ENCODE results near the gene RARG.
"Not testable (repeated sequence)": the region's sequence is repeated elsewhere in the genome, so short reads cannot be mapped to it uniquely, and the experiment has no call there.

The RARG gene

DNA sequence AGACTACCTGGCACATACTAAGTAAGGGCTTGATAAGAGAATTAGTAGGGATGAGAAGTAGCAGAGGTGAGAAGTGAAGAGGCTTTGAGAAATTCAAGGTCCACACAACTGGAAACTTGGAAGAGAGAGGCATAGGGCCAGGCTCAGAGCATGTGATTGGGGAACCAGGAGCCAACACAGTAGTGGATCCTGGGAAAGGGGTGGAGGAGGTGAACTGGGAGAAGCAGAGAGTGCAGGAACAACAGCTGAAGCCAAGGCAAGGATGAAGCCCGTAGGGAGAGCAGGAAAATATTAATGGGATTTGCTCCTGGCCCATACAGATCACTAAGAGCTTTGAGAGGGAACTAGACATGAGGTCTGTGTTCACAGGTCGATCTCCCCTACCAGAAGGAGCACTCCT lies 23.6 kb downstream of the RARG start:
- H3K4me3 ChIP-seq (ENCODE audit: low read depth, low read length), result no peak overlapping the region; the same call in 1 of the 2 replicates
- no peak for TF ChIP-seq CTCF (IDR thresholded peaks at IDR 0.05; ENCODE audit: low read depth, low read length, missing control alignments)
- DNase-seq (ENCODE audit: low read depth), result no peak

DNA sequence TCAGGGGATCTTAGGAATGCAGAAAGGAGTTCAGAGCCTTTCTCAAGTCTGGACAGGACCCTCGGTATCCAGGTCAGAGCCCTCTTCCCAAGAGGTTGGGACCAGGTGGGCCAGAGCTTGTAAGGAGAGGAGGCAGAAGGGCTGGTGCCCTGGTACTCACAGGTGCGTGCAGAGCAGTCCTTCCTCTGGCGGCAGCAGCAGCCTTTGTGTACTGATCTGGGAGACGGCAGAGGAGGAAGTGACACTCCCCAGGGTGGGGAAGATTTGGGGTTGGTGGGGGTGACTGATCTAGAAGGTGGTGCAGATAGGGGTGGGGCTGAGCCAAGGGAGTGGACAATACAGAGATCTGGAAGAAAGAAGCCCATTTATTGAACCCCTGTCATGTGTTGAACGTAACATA lies 25.0 kb downstream of the RARG start, which contains the start of gene ITGB7:
TSS of gene ITGB7 (minus strand) at position 210 of the 400 bp plus-strand sequence. CDS start 6,808 bp downstream, outside the sequence.
- peak; percentile 84 for DNase-seq (ENCODE audit: low read depth)
- no peak for TF ChIP-seq CTCF (IDR thresholded peaks at IDR 0.05; ENCODE audit: low read depth, low read length, missing control alignments)
- H3K4me3 ChIP-seq (ENCODE audit: low read depth, low read length), result peak within 1 kb of the TSS; percentile 75

DNA sequence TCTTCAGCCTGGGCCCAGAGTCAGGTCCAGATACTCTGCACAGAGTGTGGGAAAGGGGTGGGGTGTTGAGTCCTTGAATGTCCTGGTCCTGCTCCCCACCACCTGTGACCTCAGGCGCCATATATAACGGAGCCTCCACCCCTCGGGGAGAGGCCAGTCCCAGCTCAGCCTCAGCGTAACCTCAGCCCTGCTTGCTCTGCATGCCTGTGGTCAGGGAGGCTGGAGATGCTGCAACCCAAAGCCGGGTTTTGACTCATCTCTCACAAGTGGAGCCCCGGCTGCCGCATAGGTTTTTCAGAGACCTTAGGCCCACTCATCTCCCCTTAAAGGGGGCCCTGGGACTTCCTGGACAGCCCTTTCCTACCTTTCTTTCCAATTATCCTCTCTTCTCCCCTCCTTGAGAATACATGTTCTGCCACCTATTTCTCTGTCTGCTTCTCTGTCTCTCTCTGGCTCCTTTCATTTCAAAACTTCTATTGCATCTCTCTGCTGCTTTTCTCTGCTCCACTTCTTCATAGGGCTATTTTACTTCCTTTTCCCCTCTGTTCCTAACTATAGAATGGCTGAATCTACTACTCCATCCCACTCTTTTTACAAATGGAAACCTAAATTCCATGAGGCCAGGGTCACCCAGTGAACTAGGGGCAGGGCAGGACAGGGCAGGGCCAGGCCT lies 26.1 kb downstream of the RARG start:
- peak; percentile 92 for DNase-seq (ENCODE audit: low read depth)
- TF ChIP-seq CTCF (IDR thresholded peaks at IDR 0.05; ENCODE audit: low read depth, low read length, missing control alignments), result no peak
- peak overlapping the region; percentile 75 for H3K4me3 ChIP-seq (ENCODE audit: low read depth, low read length)

GRCh38 chr12:53204351-53204750 lies 27.7 kb downstream of the RARG start:
- peak overlapping the region; percentile 75 for H3K4me3 ChIP-seq (ENCODE audit: low read depth, low read length)
- no peak for TF ChIP-seq CTCF (IDR thresholded peaks at IDR 0.05; ENCODE audit: low read depth, low read length, missing control alignments)
- no peak for DNase-seq (ENCODE audit: low read depth)

- H3K4me3 ChIP-seq (ENCODE audit: low read depth, low read length), result peak overlapping the region; percentile 34
- DNase-seq (ENCODE audit: low read depth), result not testable (repeated sequence)
Observed at GRCh38 chr12:53202316-53202715, 29.7 kb downstream of the RARG start.

GRCh38 chr12:53201639-53202038 lies 30.4 kb downstream of the RARG start:
- DNase-seq (ENCODE audit: low read depth), result no peak
- TF ChIP-seq CTCF (IDR thresholded peaks at IDR 0.05; ENCODE audit: low read depth, low read length, missing control alignments), result no peak
- peak overlapping the region; percentile 28 for H3K4me3 ChIP-seq (ENCODE audit: low read depth, low read length)

DNA sequence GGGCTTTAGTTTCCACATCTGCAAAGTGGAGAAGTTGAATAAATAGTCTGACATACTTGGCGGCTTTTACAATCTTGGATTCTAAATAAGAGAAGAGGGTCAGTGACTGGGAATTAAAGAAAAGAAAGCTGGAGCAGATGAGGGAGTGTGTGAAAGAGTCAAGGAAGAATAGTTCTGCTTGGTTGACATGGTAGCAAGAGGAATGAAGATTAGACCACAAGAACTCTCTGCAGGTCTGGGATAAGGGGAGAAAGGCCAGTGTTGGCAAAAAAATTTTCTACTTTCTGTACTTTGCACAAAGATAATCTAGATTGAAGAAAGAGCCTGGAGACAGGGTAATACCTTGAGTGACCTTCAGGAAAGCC lies 30.9 kb downstream of the RARG start:
- peak overlapping the region; percentile 28; the same call in 1 of the 2 replicates for H3K4me3 ChIP-seq (ENCODE audit: low read depth, low read length)
- DNase-seq (ENCODE audit: low read depth), result no peak
- TF ChIP-seq CTCF (IDR thresholded peaks at IDR 0.05; ENCODE audit: low read depth, low read length, missing control alignments), result no peak
